Renal cortex interstitium (tissue), 11 donors: Measurements from ENCODE around the gene PARN. TPM values are rescaled to one million over a fixed set of nuclear protein-coding genes. Genes with fewer than 3 reads are reported as not detected.
A peak's percentile ranks its signal among the peaks of the same experiment; 100 is the strongest.
"Not testable (repeated sequence)": the region's sequence is repeated elsewhere in the genome, so short reads cannot be mapped to it uniquely, and the experiment has no call there.

Source experiments
- DNase-seq, 11 donors: peaks; one replicate each; pipeline ENCODE4 v3.0.0-alpha.2; 2013; ENCODE audit warnings: low read depth in 9 of 11, low spot score in 4 of 11; ENCODE audit errors: extremely low read depth in 1 of 11
- polyA plus RNA-seq, 3 donors: library from polyadenylated mRNA; unstranded; fragments of 120-200 nt; gene quantifications; one replicate each; pipeline ENCODE4 v1.2.1, GENCODE V29; 2013; ENCODE audit not compliant: insufficient read length in 3 of 3

PARN gene
- polyA plus RNA-seq, 3 donors: 35.3 to 44.3 (median 35.3) TPM

DNA sequence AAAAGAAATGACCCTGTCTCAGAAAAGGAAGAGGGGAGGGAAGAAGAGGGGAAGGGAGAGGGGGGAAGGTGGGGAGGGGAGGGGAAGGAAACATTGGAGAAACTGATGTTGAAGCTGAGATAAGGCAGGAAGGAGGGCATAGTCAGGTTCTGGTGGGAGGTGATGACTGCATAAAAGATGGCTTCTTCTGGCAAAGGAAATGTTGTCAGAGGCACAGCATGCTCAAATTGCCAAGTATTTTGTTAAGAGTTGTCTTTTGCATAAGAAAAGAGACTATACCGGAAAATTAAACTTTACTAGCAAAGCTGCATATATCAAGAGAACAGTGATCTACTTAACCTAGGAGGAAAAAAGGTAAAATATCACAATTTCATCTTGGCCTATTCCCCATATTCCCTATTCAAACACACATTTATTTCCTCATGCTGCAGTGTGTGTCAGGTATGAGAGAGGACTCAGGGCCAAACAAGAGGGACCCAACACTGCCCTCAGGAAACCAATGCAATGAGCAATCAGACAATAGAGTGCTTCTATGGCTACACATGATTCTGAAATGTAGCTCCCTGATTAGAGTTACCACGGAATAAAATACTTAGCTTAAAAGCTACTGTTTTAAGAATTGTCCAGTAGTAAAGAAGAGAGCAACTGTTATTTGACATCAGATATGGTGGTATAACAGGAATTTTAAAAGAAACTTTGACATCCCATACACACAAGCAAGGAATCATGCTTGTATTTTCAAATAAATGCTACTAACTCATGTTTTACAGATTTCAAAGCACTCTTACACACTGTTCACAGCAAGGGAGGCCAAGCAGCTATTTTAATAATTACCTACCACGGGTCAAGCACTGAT, 80.9 kb downstream of the PARN start:
- no peak for DNase-seq

DNA sequence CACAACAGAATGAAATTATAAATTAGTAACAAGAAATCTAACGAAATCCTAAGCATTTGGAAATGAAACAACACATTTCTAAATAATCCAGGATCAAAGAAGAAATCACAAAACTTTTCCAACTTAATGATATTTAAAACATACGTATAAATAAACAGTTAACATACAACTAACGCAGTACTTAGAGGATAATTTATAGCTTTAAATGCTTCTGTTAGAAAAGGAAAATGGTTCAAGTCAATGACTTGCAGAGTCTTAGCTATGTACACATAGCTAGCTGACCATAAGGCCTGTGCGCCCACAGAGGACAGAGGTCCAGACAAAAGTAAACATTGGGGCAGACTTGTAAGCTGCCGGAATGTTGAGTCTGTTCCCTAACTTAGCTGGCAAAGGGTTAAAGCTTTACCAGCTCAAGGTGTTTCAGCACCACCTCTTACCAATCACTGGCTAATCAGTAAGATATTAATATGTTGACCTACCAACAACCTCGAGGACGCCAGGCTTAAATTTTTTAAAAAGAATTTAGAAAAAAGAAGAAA, 84.6 kb downstream of the PARN start:
- DNase-seq: no peak

DNA sequence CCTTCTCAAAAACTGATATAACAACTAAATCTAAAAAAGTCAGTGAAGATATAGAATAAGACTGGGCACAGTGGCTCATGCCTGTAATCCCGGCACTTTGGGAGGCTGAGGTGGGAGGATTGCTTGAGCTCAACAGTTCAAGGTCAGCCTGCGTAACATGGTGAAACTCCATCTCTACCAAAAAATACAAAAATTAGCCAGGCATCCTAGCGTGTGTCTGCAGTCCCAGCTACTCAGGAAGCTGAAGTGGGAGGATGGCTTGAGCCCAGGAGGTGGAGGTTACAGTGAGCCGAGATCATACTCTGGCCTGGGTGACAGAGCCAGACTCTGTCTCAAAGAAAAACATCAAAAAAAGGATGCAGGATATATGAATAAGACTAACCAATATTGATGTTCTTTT, 85.2 kb downstream of the PARN start:
- DNase-seq: not testable (repeated sequence)

DNA sequence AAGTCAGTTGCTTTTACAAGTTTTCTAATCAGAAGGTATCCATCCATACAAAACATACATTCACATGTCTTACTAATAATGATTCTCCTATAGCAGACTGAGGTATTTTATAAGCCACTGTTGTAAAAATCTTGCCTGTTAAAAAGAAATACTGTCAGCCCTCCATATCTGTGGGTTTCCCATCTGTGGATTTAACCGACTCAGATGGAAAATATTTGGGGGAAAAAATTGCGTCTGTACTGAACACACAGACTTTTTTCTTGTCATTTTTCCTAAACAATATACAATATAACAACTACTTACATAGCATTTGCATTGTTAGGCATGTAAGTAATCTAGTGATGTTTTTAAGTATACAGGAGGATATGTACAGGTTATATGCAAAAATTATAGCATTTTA, 90.4 kb downstream of the PARN start:
- DNase-seq: no peak

DNA sequence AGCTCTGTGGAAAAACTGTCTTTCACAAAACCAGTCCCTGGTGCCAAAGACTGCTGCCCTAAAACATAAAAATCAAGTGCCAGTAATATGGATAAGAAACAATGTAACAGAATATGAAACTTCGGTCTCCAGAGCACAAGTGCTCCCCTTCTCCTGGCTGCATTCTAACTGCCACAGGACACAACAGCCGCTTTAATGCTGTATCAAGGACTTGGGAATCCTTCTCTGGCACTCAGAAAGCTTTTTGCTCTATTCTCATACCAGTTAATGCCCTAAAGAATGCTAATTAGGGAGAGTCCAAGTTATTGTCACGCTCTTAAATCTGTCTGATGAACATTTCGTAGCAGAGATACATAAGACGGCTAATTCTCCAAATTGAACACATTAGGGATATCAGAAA, 90.9 kb downstream of the PARN start:
- no peak for DNase-seq

DNA sequence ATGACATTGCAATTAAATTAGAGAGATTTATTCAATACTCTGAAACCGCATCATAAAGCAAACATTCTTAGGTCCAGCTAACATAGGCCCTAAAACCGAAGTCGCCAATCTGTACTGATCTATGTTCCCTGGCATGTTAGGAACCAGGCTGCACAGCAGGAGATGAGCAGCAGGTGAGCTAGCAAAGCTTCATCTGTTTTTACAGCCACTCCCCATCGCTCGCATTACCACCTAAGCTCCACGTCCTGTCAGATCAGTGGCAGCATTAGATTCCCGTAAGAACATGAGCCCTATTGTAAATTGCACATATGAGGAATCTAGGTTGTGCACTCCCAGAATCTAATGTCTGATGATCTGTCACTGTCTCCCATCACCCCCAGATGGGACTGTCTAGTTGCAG, 91.5 kb downstream of the PARN start:
- no peak for DNase-seq

DNA sequence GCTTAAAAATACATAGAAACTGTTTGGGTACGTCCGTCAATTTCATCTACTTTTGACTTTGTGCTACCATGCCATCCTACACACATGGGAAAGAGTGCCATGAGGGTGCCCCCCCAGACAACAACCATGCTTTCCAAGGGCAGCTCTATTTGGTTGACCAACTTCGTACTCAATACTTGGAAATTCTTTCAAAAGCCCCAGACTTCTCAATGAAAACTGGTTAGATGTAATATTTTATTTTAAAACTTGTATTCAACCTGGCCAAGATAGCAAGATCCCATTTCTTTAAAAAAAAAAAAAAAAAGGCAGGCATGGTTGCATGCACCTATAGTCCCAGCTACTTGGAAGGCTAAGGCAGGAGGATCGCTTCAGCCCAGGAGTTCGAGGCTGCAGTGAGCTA, 98.4 kb downstream of the PARN start:
- DNase-seq: no peak

DNA sequence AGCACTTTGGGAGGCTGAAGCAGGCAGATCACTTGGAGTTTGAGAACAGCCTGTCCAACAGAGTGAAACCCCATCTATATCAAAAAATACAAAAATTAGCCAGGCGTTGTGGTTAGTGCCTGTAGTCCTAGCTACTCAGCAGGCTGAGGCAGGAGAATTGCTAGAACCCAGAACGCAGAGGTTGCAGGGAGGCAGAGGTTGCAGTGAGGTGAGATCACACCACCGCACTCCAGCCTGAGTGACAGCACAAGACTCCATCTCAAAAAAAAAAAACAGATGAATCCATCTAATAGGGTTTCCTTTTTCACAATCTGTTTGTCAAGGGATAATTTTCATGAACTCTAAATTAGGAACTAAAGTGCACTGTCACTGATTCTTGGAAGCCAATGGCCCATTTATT, 99.0 kb downstream of the PARN start:
- no peak for DNase-seq

DNA sequence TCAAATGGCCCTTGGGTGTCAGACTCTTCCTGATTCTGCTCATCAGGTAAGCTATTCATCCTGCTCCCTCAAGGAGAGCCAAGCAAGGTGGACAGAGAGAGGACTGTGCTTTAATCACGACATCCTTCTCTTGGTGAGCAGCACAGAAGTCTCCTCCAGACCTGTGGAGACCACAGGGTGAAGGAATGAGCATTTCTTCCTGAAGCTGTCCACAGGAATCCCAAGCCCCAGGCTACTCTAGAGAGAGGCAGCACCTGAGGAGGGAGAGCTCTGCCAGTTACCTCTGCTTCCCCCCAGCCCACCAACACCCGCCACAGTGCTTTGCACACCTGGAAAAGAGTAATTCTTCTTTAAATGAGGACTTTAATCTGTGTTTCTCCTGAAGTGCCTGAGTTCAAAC, 100.0 kb downstream of the PARN start:
- DNase-seq: no peak

DNA sequence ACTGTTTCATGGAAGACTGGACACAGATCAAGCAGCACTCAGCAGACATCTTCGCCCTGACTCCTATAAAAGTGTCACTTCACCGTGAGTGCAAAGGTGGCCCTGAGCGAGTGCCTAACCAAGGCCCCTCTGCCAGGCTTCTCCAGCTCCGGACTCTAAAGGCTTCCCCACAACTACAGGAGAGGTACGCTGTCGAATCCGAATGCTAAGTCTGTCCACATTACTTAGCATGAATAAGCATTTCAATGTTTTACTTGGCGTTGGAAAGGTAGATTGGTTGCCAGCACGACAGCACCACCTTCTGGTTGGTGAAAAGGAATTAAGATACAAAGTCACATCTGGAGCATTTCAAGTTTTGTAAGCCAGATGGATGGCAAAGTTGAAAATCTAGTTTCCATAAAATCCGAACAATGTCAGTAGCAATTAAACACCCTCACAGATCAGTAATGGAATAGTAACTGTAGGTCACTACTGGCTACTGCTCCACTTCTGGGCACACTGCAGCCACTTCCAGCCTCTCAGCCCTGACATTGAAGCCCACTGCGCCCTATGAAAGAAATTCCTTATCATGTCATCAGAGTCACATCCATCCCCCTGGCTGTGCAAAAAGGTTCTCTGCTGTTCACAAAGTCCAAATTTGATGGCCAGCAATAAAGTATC, 100.9 kb downstream of the PARN start:
- DNase-seq: peak; percentile 68 to 92 (median 85)

DNA sequence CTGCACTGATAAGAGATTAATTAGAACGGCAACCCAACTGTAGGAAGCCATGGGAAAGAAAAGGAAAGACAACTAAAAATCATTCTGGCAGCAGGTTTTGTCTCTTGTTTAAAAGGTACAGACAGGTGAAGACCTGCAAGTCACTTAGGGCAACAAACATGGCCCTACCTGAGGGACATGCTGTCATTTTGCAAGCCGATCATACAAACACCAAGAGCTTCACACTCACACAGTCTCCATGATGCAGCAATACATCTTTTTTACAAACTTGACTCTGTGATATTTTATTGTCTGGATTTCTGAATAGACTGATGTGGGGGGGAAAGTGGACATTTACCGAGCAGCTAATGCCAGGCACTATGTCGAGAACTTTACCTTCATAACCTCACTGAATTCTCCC, 101.8 kb downstream of the PARN start:
- DNase-seq: no peak

DNA sequence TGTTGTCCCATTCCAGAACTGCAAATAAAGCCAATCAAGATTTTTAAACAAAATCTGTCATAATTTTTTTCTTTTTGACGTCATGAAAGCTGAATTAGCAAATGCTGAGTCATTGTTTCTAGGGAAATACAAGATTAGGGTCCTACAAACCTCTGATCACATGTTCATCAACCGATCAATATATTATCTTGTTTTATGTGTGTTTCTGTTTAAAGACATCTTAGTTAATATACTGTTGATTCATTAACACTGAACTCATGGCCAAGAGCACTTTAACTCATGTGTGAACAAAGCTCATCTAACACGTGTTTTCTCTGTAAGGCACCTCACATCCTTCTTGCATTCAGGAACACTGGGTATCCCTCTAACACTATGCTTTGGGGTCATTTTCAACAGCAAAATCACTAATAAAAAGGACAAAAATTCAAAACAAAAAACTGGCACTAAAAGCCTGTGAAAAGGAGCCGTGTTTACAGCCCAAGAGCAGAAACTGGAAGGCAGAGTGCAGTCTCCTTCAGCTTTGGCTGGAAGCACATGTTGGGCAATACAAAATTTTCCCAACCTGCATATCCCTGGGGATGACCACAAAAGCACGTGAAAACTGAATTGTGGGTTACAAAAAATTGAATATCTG, 102.5 kb downstream of the PARN start:
- no peak for DNase-seq

DNA sequence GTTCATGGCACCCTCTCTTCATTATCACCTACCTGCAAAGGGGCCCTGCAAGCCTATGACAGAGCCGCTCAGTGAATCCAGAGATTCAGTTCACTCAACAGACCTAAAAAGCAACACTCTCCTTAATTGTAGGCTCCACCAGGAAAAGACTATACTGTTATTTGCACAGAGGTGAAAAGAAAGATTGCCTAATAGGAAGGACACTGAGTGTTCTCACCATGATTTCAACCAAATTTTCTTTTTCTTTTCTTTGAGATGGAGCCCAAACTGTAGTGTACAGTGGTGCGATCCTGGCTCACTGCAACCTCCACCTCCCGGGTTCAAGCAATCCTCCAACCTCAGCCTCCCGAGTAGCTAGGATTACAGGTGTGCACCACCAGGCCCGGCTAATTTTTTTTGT, 104.5 kb downstream of the PARN start:
- no peak for DNase-seq

DNA sequence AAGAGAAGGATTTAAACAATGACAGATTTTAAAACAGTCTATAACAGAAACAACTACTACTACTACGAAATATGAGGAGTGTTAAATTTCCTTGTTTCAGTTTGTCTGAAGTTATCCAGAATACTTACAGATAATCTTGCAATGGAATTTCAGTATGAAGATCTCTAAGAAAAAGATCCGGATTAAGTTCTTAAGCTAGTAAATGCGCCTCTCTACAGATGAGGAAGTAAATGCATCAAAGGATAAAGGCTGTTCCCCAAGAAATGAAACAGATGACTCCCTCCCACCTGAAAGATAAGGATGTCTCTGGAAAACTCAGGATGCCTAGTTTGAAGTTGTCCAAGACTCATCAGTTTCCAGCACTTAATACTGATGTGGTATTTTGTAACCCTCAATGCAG, 105.1 kb downstream of the PARN start:
- no peak for DNase-seq

DNA sequence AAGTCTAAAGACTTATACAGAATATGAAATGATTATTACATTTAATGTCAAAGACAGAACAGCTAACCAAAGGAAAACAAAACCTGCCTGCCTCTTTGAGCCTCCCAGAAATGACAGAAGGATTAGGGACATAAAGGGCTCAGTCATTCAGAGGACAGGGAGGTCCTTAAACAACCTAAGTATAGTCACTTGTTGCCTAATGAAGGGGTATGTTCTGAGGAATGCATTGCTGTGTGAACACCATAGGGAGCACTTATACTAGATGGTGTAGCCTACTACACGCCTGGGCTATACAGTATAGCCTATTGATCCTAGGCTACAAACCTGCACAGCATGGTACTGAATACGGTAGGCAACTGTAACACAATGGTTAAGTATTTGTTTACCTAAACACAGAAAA, 106.4 kb downstream of the PARN start:
- DNase-seq: no peak

DNA sequence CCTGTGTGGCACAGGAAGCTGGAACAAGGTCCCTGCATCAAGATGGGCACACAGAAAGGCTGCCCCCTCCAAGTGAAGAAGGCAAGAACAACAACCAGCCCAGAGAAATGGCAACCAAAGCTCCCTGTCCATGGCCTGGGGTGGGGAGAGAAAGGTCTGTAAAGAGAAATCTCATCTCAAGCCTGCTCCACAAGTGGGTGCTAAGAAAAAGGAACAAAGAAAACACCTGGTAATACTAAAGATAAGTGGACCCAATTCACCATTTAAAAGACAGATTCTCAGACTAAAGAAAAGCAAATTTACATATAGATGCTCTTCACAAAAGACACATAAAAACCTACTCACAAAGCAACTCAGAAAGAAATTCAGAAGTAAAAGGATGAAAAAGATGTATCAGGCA, 107.4 kb downstream of the PARN start:
- no peak for DNase-seq

DNA sequence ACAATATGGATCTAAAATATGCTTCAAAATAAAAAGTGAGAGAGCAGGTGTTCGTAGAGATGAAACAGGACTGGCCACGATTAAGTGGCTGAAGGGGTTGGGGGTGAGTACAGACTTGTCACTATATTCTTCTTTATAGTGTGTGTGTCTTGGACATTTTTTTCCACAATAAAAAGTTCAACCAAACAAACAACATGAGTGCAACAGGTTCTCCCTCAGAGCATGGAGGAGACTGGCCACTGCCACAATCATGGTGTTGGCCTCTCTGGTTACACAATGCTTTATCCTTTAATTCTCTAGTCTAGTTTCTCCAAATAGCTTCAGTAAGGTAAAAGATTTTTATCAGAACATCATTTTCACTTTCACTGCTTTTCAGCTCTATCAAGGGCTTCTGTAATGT, 109.3 kb downstream of the PARN start:
- DNase-seq: no peak

DNA sequence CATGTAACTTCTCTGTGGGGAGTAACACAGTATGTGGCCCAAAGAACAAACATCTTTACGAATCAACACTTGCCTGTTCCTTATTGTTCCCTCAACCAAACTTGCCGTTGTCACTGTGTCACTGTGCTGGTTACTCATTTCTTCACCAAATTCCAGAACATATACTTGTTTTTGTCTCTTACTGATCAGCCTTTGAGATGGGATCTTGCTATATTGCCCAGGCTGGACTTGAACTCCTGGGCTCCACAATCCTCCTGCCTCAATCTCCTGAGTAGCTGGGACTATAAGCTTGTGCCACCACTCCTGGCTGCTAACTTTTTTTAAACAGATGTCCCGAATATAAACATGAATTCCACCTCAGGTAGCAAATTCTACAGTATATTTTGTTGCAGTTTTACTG, 115.1 kb downstream of the PARN start:
- no peak for DNase-seq

DNA sequence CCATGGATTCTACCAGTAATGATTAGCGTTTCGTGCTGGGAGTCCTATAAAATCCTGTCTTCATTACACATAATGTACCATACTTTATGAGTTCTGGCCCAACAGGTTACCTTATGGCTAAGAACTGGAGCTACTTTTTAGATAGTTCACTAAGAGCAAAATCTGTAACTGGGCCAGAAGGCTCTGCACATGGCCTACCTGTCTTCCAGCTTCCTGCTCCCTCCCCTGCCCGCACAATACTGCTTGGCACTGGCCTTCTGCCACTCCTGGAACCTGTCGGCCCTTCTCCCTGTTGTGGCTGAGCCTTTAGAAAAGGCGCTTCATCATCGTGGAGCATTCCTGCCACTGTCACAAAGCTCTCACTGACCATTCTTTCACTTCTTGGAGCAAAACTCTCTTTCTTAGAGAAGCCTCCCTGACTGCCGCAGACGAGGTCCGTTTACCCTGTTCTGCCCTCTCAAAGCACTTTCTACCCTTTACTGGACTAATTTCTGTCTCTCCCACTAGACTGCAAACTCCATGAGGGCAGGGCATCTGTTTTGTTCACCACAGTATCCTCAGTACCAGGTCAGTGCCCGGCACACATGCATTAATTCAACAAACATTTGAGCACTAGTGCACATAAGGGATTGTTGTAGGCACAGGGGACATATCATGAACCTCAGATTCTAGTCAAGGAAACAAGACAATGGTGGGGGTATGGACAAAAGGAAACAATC, 116.5 kb downstream of the PARN start:
- DNase-seq: no peak

DNA sequence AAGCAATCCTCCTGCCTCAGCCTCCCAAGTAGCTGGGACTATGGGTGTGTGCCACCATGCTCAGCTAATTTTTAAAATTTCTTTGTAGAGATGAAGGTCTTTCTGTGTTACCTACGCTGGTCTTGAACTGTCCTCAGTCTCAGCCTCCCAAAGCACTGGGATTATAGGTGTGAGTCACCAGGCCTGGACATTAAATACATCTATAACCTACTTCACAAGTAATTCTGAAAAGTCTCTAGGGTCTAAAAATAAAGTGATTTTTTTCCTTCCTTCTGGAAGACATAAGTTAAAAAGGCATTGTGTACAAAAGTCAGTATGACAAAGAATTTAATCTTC, 118.3 kb downstream of the PARN start:
- no peak for DNase-seq
